HG03064 (cell line): ENCODE data around the gene SLC30A7.
A peak's percentile ranks its signal among the peaks of the same experiment; 100 is the strongest.

Source experiments
- ATAC-seq: cut with Tn5 transposase; IDR thresholded peaks from one replicate; pipeline ENCODE4 v1.9.1; 2021; ENCODE audit warnings: low read depth; ENCODE audit not compliant: unreplicated experiment

SLC30A7 gene

DNA sequence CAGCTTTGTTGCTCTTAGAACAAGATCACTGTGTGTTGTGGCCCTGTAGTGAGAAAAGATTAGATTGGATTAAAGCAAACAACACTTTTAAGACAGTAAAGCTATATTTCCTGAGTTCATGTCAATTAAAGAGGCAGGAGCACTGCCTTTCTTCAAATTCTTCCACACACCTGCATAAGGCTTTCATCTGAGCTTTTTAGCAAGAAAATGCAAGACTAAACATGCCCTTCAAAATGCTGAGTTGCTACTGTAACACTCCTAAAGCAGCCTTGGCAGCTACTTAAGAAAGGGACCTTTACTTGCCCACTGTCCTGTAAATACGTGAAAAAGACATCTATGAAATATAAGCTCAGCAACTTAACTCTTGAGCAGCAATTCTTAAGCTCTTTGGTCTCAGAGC lies 117.9 kb downstream of the SLC30A7 start:
- ATAC-seq, result no peak

DNA sequence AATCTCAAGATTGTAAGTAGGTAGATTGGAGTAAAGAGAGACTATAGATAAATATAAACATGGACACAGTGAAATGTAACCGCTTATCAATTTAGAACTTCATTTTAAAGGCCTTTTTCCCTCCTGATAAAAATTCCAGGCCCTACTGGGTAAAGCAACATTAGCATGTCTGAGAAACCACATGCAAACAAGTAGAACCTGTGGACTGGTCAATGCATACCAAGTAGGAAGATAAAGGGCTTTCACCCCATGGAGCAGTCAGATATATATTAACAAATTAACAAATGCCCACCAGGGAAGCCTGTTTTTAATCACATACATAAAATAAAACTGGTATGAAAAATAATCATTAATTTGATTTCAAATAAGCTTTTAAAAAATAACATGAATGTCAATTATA lies 121.6 kb downstream of the SLC30A7 start:
- no peak for ATAC-seq

DNA sequence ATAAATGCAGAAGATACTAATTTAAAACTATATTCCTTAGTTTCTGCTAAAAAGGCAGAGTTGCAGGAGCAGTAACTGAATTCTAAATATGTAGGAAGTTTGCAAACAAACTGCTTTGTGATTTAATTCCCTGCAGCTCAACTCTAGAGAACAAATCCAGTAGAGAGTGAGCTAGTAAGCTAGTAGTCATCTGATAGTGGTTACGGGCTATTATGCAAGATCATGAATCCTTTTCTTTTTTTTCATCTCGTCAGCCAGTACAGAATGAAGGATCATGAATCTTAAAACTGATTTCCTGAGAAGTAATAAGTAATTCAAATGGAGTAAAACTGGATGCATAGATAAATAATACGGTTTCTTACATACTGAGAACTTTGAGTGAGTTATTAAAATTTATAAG lies 126.4 kb downstream of the SLC30A7 start:
- no peak for ATAC-seq

DNA sequence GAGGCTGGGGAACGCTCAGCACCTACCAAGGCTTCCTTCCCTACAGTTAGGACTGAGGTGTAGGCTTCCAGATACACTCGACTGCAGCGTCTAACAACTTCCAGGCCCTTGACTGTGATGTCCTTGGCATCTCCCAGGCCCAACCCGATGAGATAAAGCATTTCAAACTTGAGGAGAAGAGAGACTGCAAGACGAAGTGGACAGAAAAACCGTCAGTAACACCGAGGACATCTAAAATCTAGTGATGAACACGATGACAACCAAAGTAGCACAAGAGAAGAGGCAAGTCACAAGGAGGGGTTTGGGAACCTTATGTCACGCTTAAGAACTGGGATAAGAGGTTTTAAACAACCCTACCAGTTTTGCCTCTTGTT lies 129.4 kb downstream of the SLC30A7 start:
- ATAC-seq, result peak; percentile 24

DNA sequence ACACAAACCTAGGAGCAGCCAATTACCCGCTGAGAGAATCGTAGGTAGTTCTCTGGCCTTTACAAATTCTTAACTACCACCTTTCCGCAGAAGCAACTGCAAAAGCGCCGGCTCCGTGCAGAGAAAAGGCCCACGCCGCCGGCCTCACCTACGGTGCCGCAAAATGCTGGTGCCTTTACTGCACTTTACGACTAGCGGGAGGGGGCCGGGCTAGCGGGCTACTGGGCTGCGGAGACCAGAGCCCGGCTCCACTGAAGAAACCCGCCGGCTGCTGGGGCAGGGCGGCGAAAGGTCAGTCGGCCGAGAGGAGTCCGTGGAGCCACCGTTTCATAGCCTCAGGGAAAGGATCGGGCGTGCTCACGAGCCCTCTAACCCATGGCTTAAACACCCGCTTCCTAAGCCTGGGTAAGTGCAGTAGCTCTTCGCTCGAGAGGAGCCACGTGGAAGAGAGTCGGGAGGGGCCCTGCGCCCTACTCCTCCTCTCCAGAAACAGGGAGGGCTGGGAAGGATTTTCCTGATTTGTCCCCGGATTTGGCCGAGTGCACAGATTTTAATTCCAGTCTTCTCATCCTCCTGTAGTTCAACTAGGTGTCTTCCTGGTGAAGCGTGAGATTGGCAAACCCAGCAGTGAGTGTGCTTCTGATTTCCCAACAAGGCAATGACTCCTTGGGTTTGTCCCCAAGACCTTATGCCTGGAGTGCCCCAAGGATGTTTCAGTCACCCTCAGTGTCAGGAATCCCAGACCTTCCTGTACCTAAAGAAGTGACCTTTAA lies 130.0 kb downstream of the SLC30A7 start, which contains the start of gene DPH5:
Gene DPH5 (minus strand): TSS at position 128 of the 773 bp plus-strand sequence. CDS start 341 bp downstream, outside the sequence.
- ATAC-seq, result peak; percentile 76

DNA sequence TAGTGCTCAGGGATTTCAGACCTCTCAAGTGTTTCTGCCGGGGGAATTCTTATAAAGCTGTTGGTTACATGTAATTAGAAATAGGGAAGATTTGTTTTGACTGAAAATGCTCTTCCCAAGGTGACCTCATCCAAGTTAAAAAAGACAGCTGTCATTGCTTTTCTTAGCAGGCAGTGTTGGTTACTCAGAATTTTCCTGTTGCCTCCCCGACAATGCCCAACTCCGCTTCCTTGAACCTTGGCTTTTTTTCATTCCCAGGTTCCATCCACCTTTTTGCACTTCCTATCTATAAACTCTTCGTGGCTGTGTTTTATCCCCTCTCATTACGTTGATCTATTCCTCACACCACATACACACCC lies 130.5 kb downstream of the SLC30A7 start:
- no peak for ATAC-seq

DNA sequence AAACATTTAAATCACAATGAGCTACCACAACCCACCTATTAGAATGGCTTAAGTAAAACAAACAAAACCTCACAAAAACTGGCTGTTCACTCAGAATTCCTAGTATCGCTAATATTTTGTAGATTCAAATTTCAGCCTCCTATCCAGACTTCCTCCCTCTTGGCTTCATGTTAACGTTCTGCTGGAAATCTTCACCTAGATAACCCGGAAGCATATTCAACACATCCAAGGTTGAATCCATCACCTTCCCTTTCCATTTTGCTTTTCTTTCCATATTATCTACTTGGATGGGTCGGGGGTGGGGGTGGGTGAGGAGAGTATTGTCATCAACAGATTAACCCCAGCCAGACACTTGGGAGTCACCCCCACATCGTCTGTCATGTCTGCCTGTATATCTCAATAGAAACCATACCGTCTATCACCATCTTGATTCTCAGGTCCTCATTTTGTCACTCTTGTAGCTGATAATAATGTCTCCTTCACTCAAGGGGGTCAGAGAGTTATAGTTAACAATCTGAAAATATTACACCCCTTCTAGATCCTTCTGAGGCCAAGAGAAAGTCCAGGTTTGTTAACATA lies 131.4 kb downstream of the SLC30A7 start:
- ATAC-seq, result no peak

DNA sequence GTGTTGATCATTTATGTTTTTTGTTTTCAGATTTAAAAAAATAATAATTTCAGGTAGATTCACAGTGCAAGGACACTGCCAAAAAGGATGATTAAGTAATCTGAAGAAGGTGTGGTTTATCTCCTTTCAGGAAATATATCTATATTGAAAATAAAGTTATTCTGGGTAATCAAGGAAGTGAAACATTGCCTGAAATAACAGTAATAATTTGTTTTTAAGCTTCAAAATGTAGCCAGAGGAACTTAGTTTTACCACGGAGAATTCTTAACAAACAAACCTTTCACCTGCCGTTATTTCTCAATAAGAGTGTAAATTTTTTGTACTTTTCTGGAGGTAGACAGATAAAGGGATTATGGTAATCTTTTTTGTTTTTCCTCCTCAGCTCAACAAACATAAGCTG lies 132.6 kb downstream of the SLC30A7 start:
- no peak for ATAC-seq

DNA sequence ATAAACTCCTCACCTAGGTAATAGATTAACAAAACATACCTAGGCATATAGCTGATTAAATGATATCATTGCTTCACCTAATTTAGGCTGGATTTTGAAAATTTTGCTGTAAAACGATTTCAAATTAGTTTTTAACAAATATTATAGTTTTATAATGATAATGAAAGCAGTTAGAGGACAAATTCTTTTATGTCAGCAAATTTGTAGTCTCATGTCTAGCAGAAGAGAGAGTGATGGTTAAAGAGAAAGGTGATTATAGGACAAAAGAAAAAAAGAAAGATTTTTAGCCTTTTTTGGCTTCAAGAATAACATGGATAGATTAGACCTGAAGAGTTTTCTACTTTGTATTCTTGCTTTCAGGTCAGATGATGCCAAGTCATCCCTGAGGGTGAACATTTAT lies 133.3 kb downstream of the SLC30A7 start:
- no peak for ATAC-seq

DNA sequence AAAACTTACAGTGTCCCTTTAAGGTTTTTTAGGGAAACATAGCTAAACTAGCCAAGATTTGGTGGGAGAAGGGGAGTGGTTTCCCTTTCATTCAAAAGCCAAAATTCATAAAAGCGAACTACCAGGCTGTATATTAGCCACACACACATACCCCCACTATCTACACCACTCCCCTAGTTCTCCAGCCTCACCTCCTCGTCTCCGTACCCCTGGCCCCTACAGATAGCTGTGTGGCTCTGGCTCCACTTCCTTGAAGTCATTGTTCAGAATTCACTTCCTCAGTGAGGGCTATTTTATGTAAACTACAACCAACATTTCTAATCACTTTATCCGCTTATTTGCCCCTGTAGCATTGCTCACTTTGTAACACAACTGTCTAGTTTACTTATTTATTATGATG lies 135.0 kb downstream of the SLC30A7 start:
- no peak for ATAC-seq
